GM19463 (cell line): ENCODE data around the gene SLC25A43.
A peak's percentile ranks its signal among the peaks of the same experiment; 100 is the strongest.
"Not testable (repeated sequence)": the region's sequence is repeated elsewhere in the genome, so short reads cannot be mapped to it uniquely, and the experiment has no call there.

Experiments used
- ATAC-seq: cut with Tn5 transposase; IDR thresholded peaks from one replicate; pipeline ENCODE4 v1.9.1; 2021; ENCODE audit warnings: mild to moderate bottlenecking, moderate library complexity; ENCODE audit not compliant: unreplicated experiment

Gene SLC25A43

DNA sequence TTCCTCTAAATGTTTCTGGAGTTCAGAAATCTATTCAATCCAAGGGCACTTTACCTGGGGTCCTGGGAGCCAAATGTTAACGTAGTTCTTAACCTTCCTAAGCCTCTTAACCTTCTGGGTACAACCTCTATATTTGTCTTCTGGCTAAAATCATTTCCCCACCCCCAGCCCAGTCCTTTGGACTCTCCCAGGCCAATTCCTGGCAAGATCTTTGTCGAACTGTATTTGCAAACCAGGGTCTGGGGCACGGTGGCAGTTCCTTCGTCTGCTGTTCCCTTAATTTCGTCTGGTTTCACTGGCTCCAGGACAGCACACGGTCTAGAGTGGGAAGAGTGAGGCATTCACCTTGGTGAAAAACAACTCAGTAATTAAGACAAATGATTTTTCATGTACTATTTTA, 68.3 kb downstream of the SLC25A43 start:
- no peak for ATAC-seq

DNA sequence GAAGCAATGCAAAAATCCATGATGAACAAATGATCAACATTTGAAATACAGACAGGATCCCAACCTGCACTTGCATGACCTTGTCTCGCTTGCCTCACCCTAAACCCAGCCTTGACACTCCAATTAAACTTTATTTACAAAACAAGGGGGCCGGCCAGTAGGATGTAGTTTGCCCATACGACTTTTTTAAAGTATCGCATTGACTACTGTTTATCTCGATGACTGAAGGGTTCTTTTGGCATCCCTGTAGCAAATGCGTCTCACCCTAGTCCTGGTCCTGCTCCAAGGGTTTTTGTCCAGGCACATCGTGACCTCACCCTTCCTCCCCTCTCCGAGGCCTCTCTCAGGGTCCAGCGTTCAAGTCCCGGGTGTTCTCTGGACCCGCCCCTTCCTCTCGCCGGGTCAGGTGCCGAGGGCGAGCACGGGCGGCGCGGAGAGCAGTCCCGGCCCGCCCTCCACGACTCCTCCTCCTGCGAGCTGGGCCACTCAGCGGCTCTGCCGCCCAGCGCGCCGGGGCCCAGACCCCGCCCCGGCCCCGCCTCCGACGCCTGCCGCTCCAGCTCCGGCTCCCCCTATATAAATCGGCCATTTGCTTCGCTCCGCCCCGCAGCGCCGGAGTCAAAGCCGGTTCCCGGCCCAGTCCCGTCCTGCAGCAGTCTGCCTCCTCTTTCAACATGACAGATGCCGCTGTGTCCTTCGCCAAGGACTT, 68.9 kb downstream of the SLC25A43 start, which contains the start of gene SLC25A5:
Gene SLC25A5 (plus strand): TSS at position 603 of the 709 bp plus-strand sequence. CDS start 72 bp downstream, at position 675.
- peak; percentile 83 for ATAC-seq

DNA sequence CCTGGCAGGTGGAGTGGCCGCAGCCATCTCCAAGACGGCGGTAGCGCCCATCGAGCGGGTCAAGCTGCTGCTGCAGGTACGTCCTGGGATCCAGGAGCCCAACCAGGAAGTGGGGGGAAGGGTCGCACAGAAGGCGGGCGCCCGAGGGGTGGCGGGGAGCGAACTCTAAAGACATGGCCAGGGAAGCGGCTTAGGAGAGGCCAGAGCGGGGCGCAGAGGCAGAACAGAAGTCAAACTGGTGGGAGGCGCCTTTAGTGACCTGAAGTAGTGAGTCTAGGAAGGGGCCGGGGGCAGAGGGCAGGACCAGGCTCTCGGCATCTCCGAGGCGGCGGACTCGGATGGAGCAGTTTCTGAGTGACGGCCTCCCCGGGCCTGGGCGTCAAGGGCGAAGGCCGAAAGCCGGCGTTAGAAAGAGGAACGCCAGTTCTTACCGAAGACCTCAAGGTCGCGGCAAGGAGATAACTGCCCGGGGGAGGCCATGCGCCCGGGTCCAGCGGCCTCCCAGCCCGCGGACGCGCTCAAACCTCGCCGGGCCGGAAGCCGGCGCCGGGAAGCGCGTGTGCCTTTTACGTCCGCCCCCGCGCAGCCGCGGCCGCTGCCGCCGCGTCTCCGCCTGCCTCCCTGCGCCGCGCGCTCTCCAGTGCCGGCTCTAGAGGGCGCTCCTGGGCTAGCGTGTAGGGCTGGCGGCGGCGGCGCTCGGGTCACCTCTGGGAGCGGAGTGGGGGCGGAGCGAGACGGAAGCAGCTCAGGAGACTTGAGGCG, 69.6 kb downstream of the SLC25A43 start:
- peak; percentile 69 for ATAC-seq

DNA sequence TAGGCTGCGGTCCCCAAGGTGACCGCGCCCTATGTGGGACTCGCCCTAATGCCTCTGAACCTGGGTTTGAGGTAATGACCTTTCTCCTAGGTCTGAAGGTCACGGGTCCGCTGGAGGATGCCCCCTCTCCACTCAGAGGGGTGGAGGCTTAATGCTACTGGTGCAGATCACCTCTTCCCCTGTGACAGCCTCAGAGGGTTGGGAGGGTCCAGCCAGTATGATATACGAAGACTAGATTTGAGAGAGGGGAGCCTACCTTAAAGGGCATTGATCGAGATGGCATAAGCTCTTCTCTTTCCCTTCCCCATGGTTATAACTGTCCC, 70.1 kb downstream of the SLC25A43 start:
- no peak for ATAC-seq

DNA sequence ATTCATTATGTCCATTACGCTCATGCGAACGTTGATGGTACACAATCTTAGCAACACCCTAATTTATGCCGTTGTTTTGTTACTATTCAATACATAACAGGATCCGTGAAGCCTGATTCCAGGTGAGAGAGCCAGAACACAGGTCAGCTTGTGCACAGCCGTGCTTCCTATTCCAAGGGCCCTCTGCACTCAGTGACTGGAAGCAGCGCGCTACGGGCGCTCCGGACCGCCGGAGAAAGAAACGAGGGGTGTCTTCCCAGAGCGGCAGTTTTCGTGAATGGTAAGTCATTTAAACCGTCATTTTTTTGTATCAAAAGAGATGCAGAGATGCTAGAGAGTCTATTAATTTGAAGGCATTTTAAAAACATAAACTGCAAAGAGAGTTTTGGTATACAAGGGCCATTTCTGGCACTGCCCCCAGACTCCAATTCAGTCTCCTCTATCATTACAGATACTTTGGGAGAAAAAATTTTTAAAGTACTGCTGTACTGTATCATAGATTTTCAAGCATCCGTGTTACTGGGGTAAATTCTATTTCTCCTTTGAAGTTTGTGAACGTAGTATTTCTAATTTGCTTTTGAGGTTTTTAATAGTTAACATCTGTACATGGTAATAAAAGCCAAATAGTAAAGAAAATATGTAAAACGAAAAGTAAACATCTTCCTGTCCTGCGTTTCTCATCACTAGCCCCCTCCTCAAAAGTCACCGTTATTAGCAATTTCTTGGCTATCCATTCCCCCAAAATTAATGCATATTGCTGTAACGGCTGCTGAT, 75.7 kb downstream of the SLC25A43 start:
- no peak for ATAC-seq

DNA sequence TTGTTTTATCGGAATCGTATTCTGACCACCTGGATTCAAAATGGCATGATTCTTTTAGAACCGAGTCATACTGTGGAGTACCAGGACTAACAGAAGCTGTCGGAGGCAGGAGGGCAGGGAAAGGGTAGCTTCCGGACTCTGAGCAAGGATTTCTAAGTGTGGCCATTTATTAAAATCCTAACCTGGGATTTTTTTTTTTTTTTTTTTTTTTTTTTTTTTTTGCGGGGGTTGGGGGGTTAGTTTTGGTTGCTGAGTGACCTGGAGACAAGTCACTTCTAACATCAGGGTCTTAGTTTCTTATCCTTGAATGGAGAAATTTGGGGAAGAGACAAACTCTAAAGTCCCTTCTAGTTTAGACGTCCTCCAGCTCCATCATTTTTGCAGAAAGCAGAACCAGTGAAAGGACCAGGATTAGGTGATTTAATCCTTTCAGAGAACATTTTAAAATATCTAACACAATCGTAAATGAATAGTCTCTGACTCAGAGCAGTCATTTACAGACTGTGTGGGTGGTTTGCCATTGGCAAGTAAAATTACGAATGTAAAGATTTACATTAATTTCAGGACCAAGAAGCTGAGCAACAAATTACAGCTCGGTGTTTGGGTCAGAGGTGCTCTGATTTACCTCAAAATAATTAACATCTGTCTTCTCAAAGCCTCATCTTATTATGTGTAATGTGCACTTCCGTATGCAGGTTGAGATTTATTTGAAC, 76.4 kb downstream of the SLC25A43 start:
- ATAC-seq, result no peak

DNA sequence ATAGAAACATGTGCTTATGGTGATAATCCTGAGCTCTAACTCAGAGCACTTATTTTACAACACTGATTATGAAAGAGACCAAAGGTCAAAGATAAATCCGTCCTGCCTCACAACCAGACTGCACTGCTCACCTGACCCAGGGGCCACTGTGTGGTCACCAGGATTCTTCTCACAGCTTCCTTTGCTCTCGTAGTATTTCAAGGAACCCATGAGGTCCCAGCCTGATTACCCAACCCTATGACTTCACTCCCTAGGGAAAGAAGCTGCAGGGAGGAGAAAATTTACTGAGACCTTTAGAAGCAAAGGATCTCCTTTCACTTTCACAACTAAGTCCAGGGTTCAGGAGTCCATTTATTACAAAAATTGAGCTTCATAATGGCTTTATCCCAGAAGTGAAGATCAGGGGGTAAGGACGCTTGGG, 78.7 kb downstream of the SLC25A43 start:
- no peak for ATAC-seq

DNA sequence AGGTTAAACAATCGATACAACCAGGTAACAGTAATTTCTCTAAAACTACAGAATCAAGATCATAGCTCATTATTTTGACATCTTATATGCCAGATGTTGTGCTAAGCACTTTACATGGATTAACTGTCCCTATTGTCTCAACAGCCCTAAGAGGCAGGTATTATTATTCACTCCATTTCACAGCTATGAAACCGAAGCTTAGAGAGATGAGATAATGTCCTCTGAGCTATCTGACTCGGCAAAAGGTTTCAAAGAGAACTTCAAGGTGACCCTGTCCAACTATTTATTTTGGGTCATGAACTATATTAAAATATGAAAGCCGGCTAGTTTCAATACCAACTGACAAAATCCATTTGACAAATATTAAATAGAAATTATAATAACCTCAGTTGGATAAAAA, 79.4 kb downstream of the SLC25A43 start:
- ATAC-seq, result no peak

DNA sequence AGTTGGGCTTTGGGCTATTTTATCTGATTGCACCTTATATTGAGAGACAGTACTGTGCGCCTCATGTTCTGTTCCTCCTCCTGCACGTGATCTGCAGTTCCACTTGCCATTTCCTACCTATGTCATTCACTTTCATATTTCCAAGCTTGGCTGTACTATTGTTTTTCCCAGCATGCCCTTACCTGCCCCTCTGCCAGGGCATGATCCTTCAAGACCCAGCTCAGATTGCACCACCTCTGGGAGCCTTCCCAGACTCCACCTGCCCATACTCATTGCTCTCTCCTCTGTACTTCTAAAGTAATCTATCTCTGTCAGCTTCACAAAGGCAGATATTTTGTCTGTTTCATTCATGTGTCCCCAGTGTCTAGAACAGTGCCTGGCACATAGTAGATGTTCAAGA, 80.7 kb downstream of the SLC25A43 start:
- no peak for ATAC-seq

DNA sequence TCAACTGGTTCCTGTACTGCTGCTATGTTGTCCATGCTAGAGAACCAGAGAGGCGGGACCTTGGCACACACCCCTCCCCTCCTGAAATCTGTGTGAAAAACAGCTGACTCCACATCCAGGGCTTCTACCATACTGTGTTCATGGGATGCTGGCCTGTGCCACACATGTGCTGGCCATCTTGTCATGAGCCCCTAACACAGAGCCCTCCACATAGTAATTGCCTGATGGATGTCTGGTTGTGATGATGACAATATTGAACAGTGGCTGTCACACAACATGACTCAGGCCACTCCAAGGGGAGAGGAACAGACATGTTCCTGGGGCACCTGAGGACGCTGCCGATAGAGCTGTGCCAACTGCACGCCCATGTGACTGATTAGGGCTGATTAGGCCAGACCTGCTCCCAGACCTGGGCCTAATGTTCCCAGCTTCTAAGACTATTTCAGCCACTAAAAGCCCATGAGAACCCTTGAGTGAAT, 82.2 kb downstream of the SLC25A43 start:
- no peak for ATAC-seq

DNA sequence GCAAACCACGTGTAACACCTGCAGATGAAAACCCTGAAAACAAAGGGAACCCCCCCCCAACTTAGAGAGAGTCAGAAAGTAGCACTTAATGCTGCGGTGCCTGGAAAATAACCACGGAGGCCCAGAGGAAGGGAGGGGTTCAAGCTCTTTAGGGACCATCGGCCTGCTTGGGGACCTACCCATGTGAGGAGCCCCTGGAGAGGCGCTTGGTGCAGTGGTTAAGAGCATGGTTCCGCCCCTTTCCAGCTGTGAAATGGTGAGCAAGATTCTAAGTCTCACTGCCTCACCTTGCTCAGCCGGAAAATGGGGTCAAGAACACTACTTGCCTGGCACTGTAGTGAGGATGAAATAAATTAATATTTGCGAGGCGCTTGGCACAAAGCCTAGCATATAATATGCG, 82.9 kb downstream of the SLC25A43 start:
- no peak for ATAC-seq

DNA sequence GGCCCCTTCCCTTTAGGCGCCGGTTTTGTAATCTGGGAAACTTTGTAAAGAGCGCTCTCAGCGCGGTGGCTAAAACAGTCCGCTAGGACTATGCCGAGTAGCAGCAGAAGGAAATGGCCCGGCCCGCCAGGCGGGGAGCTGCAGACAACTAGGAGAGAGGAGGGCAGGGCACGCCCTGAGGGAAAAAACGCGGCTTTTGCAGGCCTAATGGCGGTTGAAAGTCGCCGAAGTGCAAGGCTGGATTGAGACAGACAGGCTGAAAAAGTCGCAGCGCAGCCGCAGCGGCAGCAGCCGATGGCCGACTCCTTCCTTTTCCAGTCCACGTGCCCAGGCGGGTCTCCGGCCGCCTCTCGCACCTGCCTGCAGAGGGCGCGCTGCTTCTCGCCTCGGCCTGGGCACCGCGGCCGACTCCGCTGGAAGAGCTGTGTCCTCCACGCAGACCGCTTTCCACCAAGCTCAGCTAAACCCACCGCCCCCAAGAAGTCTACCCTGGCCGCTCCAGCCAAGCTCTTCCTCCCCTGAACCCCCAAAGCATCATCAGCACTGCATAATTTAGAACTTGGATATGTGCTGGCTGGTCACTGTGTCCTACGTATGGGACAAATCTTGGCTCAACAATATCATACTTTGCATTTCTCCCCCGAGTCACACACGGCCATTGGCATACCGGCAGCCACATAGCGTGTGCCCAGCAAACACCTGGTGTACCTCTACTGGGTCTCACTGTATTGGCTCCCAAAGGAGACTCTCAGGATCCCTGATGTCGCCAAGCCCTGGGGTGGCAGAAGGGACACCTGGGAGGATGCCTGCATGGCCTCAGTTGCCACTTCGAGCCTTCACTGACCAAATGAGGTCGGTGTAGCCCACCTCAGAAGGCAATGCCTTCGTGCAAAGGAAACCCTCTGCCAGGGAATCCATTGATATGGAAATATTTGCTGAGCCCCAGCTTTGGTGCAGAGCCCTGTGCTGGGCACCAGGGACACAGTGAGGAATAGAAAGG, 83.6 kb downstream of the SLC25A43 start:
- ATAC-seq, result peak; percentile 78

DNA sequence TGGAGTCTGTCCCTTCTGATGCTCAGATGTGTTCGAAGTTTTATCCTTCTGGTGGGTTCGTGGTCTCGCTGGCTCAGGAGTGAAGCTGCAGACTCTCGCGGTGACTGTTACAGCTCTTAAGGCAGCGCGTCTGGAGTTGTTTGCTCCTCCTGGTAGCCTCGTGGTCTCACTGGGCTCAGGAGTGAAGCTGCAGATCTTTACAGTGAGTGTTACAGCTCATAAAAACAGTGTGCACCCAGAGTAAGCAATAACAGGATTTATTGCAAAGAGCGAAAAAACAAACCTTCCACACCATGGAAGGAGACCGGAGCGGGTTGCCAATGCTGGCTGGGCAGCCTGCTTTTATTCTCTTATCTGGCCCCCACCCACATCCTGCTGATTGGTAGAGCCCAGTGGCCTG, 87.6 kb downstream of the SLC25A43 start:
- no peak for ATAC-seq

DNA sequence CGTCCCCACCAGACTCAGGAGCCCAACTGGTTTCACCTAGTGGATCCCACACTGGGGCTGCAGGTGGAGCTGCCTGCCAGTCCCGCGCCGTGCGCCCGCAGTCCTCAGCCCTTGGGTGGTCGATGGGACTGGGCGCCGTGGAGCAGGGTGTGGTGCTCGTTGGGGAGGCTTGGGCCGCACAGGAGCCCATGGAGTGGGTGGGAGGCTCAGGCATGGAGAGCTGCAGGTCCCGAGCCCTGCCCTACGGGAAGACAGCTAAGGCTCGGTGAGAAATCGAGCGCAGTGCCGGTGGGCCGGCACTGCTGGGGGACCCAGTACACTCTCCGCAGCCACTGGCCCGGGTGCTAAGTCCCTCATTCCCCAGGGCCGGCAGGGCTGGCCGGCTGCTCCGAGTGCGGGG, 88.6 kb downstream of the SLC25A43 start:
- ATAC-seq, result not testable (repeated sequence)

DNA sequence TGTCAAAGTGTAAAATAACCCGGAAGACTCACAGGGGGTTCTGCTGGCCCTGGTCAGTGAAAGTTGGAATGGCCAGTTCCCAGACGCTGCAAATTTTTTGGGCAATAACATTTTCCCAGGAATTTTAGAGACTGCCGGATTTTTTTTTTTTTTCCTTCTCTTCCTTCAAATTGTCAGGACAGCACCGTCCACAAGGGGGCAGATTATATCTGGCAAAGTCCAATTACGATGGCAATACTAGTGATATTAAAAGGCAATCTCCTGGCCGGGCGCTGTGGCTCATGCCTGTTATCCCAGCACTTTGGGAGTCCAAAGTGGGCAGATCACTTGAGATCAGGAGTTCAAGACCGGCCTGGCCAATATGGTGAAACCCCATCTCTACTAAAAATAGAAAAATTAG, 89.6 kb downstream of the SLC25A43 start:
- no peak for ATAC-seq

DNA sequence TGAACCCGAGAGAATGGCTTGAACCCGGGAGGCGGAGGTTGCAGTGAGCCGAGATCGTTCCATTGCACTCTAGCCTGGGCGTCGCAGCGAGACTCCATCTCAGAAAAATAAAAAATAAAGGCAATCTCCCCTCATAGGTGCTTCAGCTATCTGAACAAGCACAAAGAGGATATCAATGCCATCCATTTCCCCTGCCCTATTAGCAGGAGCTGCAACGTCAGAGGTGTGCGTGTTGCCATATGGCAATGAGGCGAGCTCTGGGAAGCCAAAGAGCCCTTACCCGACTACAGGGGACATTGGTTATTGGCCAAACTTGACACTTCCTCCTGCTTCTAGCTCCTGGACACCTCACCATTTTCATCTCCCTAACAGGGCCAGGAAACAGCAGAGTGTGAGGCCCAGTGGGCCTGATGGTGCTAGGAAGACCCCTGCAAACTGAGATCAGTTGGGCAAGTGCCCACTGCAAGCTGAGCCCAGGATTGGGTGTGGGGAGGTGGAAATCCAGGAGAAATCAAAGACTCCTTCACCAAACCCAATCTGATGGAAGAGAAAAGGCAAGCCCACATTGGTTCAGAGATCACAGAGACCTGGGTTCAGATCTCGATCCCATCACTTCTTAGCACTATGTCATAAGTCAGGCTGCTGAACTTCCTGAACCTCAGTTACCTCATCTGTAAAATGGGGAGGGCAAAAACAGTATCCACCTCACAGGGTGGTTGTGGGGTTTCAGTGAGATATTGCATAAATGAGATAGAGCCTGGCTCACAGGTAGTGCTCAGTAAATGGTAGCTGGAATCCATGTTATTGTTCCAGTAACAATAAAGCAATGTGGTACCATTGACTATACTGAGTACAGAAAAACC, 90.3 kb downstream of the SLC25A43 start:
- no peak for ATAC-seq

DNA sequence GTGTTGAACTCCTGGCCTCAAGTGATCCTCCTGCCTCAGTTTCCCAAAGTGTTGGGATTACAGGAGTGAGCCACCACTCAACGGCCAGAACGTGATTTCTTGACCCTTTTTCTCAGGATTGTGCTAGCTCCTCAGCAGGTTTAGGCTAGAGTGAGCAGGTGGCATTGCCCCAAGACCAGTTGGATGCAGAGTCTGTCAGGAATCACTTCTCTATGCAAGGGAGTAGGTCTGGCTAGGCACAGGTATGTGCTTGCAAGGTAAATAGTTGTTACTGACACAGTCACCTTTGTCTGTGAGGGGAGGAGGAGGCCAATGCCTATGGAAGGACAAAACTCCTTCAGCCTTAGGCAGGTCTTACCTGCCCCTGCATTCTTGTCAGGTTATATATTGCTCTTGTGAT, 93.3 kb downstream of the SLC25A43 start:
- no peak for ATAC-seq

DNA sequence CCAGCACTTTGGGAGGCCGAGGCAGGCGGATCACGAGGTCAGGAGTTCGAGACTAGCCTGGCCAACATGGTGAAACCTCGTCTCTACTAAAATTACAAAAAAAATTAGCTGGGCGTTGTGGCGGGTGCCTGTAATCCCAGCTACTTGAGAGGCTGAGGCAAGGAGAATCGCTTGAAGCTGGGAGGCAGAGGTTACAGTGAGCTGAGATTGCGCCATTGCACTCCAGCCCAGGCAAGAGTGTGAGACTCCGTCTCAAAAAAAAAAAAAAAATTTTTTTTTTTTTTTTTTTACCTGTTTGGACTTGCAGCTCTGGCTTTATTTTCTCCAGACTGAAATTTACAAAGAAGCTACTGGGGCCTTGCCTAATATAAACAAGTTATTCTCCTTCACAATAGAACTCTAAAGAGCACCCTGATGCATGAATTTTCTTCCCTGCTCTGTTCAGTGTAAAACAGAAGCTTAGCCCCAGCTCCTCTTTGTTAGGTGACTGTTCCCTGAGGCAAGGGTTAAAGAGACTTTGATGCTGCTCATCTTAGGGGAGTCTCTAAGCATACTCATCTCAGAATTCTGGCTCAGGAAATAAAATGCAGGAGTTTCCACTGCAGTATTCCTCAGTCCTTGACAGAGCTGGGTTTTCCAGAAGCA, 94.8 kb downstream of the SLC25A43 start:
- not testable (repeated sequence) for ATAC-seq
